ENCODE measurements around the gene LRRC18.

Gene LRRC18

GRCh38 chr10:48882881-48883280, 56.8 kb downstream of the LRRC18 start:
- DNase-seq (ENCODE audit: low read depth), result no peak
- no peak overlapping the region for H3K4me3 ChIP-seq (ENCODE audit: low read depth, low read length)
- no peak for TF ChIP-seq POLR2A (IDR thresholded peaks at IDR 0.05; ENCODE audit: extremely low read depth, insufficient read length)
- no peak for TF ChIP-seq MYC (IDR thresholded peaks at IDR 0.05; ENCODE audit: low read depth, low read length)
- TF ChIP-seq MAX (IDR thresholded peaks at IDR 0.05; ENCODE audit: low read depth, low read length), result no peak
- TF ChIP-seq, protein P1, sequence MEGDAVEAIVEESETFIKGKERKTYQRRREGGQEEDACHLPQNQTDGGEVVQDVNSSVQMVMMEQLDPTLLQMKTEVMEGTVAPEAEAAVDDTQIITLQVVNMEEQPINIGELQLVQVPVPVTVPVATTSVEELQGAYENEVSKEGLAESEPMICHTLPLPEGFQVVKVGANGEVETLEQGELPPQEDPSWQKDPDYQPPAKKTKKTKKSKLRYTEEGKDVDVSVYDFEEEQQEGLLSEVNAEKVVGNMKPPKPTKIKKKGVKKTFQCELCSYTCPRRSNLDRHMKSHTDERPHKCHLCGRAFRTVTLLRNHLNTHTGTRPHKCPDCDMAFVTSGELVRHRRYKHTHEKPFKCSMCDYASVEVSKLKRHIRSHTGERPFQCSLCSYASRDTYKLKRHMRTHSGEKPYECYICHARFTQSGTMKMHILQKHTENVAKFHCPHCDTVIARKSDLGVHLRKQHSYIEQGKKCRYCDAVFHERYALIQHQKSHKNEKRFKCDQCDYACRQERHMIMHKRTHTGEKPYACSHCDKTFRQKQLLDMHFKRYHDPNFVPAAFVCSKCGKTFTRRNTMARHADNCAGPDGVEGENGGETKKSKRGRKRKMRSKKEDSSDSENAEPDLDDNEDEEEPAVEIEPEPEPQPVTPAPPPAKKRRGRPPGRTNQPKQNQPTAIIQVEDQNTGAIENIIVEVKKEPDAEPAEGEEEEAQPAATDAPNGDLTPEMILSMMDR (IDR thresholded peaks at IDR 0.05; ENCODE audit: low read depth, low read length), result no peak

- no peak for TF ChIP-seq MAX (IDR thresholded peaks at IDR 0.05; ENCODE audit: low read depth, low read length)
- TF ChIP-seq, protein P1 (IDR thresholded peaks at IDR 0.05; ENCODE audit: low read depth, low read length), result no peak
- TF ChIP-seq MYC (IDR thresholded peaks at IDR 0.05; ENCODE audit: low read depth, low read length), result no peak
- TF ChIP-seq POLR2A (IDR thresholded peaks at IDR 0.05; ENCODE audit: extremely low read depth, insufficient read length), result no peak
- DNase-seq (ENCODE audit: low read depth), result no peak
- H3K4me3 ChIP-seq (ENCODE audit: low read depth, low read length), result no peak overlapping the region
These were observed 57.7 kb downstream of the LRRC18 start for GRCh38 chr10:48881937-48882336.

DNA sequence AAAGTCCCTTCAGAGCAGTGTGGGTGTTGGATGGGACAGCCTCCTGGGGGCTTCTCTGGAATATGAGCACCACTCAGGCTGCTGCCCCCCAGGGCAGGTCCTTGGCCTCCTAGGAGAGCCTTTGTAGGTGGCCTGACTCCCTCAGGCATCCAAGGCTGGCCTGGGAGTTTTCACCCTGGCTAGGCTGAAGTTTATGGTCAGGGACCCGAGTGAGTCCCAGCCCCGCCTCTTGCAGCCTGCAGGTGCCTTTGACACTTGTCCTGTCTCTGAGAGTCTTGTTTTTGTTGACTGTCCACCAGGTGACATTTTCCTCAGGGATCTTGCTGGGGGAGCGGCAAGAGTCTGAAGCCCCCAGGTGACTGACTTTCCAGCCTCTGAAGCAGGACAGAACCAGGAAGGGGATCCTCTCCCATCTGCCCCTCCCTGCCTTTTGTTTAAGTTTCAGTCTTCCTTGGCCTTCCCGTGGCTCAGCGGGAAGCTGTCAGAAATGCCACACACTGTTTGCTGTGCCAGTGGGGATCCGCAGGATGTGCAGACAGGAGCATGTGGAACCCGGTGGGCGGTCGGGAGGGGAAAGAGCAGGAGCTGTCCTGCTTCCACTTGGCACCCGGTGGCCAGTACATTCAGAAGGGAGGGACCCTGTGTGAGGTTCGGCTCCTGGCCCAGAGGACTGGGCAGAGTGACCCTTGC, 59.5 kb downstream of the LRRC18 start:
- H3K4me3 ChIP-seq (ENCODE audit: low read depth, low read length), result no peak overlapping the region
- DNase-seq (ENCODE audit: low read depth), result no peak
- TF ChIP-seq MYC (IDR thresholded peaks at IDR 0.05; ENCODE audit: low read depth, low read length) (no peak), POLR2A (IDR thresholded peaks at IDR 0.05; ENCODE audit: extremely low read depth, insufficient read length) (no peak)

DNA sequence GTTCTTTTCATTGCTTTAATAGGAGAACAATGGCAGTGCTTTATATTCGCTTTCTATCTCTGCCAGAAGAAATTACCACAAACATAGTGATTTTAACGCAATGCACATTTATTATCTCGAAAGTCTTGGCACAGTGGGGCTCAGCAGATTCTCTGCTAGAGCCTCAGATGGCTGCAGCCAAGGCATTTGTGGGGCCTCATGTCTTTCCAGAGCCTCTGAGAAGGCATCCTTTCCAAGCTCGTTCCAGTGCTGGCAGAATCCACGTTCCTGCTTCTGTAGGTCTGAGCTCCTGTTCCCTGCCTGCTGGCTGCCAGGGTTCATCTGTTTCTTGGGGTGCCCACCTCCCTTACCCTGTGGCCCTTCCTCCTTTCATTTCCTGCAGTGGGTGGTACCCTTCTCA, 60.2 kb downstream of the LRRC18 start:
- TF ChIP-seq MAX (IDR thresholded peaks at IDR 0.05; ENCODE audit: low read depth, low read length), result no peak
- TF ChIP-seq, protein P1 (IDR thresholded peaks at IDR 0.05; ENCODE audit: low read depth, low read length), result no peak
- TF ChIP-seq MYC (IDR thresholded peaks at IDR 0.05; ENCODE audit: low read depth, low read length), result no peak
- no peak for TF ChIP-seq POLR2A (IDR thresholded peaks at IDR 0.05; ENCODE audit: extremely low read depth, insufficient read length)
- DNase-seq (ENCODE audit: low read depth), result no peak
- H3K4me3 ChIP-seq (ENCODE audit: low read depth, low read length), result no peak overlapping the region

GRCh38 chr10:48878091-48878490, 61.5 kb downstream of the LRRC18 start:
- TF ChIP-seq, protein P1 (IDR thresholded peaks at IDR 0.05; ENCODE audit: low read depth, low read length), result no peak
- TF ChIP-seq POLR2A (IDR thresholded peaks at IDR 0.05; ENCODE audit: extremely low read depth, insufficient read length) (no peak), MAX (IDR thresholded peaks at IDR 0.05; ENCODE audit: low read depth, low read length) (no peak)
- DNase-seq (ENCODE audit: low read depth), result no peak
- no peak overlapping the region for H3K4me3 ChIP-seq (ENCODE audit: low read depth, low read length)

- TF ChIP-seq POLR2A (IDR thresholded peaks at IDR 0.05; ENCODE audit: extremely low read depth, insufficient read length) (no peak), MYC (IDR thresholded peaks at IDR 0.05; ENCODE audit: low read depth, low read length) (no peak), MAX (IDR thresholded peaks at IDR 0.05; ENCODE audit: low read depth, low read length) (no peak)
- TF ChIP-seq, protein P1 (IDR thresholded peaks at IDR 0.05; ENCODE audit: low read depth, low read length), result no peak
These were observed 67.4 kb downstream of the LRRC18 start for GRCh38 chr10:48872234-48872633.

More at GRCh38 chr10:48872234-48872633, 67.4 kb downstream of the LRRC18 start:
- H3K4me3 ChIP-seq (ENCODE audit: low read depth, low read length), result no peak overlapping the region
- no peak for DNase-seq (ENCODE audit: low read depth)

Data from NB4 (cell line).